NCI-H1417 treated with DMSO at 0.1 percent for 48 hours (cell line): ENCODE results near the gene MYCBPAP.

Source experiments
- DNase-seq: peaks from one replicate; lab custom pipeline; 2025; lab: John Stamatoyannopoulos, UW

MYCBPAP gene

DNA sequence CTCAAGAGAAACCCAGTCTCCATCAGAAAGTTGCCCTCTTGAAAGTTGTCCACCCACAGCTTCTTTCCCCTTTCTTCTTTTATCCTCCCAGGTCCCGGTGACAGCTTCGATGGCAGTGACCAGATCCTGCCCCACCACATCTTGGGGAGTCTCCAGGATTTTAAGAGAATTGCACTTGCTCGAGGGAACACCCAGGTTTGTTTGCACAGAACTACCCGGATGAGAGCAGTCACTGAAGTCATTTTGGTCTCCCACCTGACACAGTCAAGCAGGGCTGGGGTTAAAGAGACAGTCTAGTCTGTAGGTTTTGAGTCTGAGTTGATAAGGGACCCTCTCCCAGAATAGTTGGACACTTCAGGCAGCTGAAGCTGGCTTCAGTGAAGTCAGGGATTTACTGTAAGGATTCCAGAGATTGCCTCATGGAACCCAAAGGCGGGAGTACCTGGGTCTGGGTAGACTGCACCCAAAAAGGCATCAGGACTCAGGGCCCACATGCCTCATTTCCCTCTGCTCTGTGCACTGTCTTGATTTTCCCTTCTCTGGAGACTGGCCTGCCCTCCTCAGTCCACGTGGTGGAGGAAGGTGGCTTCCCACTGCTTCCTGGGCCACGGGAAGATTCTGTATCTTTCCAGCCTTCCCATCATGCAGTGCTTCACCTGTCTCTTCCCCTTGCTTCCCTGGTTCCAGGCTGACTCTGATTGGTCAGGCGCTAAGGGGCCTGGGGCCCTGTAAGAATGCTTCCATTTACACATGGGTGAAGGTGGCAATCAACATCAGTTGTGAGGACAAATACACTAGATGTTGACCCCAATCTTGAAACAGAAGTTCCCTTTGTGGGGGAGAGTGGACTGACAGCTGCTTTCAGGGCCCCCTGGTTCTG lies 9.5 kb downstream of the MYCBPAP start:
- DNase-seq = no peak

DNA sequence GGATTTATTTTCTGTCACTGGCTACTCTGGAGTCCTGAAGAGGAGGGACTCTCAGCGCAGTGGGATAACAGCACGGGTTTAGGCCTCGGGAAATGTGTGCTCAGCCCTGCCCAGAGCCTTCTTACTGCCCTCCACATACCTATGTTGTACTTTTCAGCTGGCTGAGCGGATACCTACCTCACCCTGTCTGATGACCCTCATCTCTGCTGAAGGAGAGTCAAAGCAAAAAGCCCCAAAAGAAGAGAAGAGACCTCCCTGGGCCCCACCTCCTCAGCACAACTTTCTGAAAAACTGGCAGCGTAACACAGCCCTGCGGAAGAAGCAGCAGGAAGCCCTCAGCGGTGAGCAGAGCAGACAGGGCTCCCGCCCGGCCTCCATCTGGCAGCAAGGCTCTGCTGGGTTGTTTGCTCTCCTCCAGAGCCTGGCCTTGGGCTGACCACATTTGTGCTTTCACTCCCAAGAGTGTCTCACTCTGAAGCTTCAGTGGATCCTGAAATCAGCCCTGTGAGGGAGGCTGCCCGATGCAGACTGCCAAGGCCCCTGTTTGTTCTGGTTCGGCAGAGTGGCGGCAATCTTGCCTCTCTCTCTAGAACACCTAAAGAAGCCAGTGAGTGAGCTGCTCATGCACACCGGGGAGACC lies 10.3 kb downstream of the MYCBPAP start:
- no peak for DNase-seq

DNA sequence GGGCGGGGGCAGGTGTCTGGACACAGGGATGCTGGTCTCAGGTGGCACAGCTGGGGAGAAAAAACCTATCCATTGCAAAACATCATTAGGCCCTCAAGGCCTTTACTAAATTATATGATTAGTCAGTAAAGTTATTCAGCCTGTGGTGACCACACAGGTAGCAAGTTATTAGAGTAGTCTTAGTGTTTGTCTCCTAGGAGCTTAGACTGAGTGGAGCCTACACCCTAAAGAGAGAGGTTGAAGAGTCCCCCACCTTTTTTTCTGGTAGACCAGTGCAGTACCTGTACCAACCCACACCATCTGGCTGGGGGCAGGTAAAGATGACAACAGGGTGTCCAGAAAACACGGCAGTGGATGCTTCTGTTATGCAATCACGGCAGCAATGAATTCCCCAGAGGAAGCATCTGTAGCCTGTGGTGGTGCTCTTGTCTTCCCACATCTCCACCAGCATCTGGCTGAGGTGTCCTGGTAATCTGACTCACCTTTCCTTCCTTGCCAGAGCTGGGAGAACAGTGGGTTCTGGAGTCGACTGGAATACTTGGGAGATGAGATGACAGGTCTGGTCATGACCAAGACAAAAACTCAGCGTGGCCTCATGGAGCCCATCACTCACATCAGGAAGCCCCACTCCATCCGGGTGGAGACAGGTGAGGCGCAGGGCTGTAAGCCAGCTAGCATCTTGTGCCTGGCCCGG lies 11.0 kb downstream of the MYCBPAP start:
- DNase-seq = no peak

DNA sequence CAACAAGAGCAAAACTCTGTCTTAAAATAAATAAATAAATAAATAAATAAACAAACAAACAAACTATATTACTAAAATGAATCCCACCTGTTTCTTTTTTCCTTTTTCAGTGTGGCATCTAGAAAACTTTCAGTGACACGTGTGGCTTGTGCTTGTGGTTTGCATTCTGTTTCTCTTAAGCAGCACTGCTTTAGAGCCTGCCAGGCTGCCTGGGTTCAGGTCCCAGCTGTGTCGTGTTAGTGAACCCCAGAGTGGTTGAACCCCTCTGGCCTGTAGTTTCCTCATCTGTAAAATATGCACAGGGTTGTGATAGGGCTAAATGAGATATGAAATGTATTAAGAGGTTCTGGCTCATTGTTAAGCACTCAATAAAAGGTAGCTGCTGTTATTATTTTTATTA lies 12.2 kb downstream of the MYCBPAP start:
- DNase-seq = no peak

DNA sequence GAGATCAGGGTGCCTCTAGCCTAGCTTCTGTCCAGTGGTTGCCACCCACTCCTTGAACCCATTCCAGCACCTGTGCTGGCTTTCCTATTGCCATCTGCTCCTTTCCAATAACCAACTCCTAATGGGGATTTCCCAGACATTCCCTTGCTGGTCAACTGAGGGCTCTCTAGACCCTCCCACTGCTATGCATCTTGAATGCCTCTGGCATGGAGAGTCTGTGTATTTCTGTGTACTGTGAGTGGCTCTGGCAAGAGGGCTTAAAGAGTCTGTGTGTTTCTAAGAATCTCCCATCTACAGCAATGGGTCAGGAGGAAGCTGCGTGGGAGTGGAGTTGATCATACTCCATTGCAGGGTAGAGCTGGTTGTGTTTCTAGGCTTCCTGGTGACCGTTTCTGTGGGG lies 13.3 kb downstream of the MYCBPAP start:
- DNase-seq = no peak

DNA sequence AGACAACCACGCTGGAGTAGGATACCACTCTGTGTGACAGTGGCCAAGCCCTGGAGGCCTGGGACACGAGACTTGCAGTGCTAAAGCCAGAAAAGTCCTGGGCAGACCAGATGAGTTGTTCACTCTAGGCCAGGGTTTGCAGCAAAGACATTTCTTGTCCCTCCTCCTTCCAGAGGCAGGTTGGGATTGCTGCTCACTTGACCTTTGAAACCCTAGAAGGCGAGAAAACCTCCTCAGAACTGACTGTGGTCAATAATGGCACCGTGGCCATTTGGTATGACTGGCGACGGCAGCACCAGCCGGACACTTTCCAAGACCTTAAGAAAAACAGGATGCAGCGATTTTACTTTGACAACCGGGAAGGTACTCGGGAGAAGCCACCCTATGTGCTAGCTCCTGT lies 14.5 kb downstream of the MYCBPAP start:
- DNase-seq = no peak

DNA sequence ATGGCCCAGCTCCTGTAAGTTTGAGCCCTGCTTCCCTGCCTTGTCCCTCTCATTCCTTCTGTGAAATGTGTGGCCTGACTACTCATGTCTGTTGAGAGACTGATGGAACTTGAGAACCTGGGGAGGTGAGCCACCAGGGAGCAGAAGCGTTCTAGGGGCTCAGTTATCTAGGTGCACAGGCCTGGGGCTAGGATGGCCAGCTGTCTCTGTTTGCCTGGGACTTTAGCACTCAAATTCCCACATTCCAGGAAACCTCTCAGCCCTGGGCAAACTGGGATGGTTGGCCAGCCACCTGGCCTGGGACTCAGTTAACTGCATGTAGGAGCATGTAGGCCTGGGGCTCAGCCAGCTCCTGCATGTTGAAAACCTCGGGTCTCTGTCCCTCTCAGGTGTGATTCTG lies 15.0 kb downstream of the MYCBPAP start:
- no peak for DNase-seq

DNA sequence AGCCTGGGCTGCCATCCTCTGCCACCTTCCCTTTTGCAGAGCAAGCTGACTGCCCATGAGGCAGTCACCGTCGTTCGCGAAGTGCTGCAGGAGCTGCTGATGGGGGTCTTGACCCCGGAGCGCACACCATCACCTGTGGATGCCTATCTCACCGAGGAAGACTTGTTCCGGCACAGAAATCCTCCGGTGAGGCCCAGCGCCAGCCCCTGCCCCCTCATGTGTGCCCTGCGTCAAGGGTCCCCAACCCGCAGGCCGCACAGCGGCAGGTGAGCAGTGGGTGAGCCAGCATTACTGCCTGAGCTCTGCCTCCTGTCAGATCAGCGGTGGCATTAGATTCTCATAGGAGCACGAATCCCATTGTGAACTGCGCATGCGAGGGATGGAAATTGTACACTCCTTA lies 16.6 kb downstream of the MYCBPAP start:
- no peak for DNase-seq

DNA sequence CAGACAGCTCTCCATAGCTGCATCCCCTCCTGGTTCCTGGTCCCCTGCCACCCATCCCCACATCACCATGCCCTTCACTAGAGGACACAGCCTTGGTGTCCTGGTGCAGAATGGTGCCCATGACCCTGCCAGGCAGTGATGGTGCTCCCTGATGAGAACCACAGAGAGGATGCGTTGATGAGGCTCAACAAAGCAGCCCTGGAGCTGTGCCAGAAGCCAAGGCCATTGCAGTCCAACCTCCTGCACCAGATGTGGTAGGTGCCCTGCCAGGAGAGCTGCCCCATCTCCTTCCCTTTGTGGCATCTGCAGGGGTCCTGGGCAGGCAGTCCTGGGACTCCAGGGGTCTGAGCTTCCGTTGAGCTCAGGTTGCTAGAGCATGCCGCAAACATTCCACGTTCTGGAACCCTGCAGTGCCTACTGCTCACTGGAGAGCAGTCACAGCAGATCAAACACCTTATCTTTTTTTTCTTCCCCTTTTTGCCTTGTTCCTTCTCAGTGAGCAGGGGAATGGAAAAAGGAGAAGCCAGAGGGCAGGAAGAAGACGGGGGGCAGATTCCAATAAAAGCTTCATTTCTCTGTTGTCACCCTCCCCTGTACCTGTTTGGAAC lies 19.0 kb downstream of the MYCBPAP start:
- DNase-seq = no peak

DNA sequence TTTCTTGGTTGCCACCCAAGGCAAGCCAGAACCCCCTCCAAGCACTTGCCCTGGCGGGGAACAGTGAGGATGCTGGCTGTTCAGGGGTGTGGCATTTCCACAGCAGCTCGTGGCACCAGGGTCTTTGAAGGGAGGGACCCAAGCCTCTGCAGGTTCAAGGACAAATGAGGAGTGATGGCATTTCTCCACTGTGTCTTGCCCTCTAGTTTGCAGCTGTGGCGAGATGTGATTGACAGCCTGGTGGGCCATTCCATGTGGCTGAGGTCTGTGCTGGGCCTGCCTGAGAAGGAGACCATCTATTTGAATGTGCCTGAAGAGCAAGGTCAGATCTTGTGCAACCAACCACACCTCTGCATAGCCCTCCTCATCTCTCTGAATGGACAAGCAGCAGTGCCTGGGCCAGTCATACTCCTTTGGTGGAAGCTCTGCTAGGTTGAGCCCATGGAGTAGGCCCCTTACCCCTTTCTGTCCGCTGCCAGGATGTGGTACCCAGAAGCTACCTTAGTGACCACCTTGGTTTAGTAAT lies 19.8 kb downstream of the MYCBPAP start:
- DNase-seq = no peak

DNA sequence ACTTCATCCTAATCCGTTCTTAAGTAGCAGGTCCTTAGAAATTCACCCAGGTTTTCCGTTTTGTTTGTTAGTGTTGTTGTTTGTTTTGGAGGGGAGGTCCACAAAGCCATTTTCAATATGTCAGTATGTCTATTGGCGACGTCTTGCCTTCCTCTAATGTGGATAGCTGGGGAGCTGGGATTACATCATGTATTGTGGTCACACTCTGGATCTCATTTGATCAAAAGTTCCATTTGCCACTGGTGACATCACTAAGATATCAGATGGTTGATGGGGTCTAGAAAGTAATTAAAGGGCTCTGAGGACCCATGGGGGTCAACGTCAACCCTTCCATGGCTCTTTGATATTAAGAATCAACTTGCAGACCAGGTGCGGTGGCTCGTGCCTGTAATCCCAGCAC lies 21.6 kb downstream of the MYCBPAP start:
- DNase-seq = no peak

DNA sequence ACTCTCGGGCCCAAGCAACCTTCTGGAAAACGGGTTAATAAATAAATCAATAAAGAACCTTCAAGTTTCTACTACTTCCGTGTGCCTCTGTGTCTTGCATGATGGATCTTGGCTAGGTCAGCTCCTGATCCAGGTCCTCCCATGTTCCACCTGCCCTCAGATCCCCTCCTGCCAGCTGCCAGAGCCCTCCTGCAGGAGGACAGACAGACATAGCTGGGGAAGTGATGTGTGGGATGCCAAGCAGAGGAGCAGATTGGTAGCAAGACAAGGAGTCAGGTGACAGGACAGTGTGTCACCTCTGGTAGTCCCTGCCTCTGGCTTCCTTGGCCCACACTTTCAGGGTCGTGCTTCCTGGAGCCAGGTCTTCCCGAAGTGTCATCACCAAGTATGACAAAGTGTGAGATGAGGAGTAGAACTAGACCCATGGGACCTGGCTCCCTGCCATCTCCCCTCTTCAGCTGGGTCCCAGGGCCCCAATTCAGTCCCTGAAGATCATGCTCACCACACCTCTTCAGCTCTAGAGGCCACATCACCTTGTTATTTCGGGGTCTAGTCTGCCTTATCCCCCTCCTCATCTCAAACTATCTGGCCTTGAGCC lies 23.3 kb downstream of the MYCBPAP start:
- DNase-seq = no peak

DNA sequence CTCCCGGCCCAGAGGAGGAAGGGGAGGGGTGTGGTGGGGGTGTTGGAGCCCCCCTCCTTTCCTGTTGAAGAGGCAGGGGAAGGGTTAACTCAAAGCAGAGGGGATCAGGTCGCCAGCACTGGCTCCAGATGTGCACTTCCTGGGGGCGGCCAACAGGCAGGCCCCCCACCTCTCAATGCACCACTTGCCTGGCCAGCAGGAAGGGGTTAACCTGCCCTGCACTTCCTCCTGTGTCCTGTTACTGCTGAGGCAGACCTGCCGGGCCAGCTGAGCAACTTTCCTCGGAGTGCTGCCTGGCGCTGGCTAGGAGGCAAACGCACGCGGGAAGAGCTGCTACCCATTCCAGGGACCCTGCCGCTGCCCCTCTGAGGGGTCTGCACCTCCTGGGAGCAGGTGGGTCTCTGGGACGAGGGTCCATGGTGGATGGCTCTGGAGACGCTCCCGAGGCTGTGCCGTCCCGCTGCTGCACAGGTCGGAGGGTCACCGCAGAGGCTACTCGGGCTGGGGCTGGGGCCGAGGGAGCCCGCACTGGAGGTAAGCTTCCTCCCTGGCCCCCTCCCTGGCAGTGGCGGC lies 24.3 kb downstream of the MYCBPAP start, which contains the start of gene EPN3:
Gene EPN3 (plus strand): TSS at position 284 of the 573 bp plus-strand sequence. CDS start 3,822 bp downstream, outside the sequence.
- no peak for DNase-seq

DNA sequence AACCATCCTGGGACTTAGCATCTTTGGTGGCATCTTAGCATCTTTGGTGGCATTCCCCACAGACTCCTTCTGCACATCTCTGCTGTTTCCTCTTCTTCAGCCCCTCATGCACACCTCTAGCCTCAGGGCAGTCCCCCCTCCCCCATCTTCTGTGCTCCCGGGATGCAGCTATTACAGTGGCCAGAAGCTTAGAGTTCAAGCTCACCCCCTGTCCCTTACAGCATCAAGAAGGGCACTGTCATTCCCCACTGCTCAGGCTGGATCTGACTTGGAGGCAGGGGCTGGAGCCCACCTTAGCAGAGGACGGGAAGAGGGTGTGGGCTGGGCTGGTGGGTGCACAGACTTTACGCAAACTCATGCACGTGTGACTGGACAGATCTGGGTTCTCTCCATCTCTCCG lies 24.9 kb downstream of the MYCBPAP start:
- DNase-seq = no peak

DNA sequence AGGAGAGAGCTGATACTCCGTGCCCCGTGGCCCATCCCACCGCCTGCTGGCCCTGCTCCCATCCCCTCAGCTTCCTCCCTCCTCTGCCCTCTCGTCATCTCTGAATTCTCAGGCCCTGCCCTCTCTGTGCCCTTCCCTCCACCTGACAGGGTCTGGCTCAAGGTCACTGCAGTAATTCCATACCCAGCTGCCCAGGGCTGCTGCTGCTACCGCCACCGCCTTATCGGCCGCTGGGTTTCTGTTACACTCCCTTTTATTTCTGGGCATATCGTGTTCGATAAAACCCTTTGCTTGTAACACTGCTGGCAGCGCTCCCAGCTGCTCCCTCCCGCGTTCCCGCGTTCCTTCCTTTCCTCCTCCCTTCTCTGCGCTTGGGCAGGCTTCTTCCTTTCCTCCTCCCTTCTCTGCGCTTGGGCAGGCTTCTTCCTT lies 25.5 kb downstream of the MYCBPAP start:
- DNase-seq = no peak

DNA sequence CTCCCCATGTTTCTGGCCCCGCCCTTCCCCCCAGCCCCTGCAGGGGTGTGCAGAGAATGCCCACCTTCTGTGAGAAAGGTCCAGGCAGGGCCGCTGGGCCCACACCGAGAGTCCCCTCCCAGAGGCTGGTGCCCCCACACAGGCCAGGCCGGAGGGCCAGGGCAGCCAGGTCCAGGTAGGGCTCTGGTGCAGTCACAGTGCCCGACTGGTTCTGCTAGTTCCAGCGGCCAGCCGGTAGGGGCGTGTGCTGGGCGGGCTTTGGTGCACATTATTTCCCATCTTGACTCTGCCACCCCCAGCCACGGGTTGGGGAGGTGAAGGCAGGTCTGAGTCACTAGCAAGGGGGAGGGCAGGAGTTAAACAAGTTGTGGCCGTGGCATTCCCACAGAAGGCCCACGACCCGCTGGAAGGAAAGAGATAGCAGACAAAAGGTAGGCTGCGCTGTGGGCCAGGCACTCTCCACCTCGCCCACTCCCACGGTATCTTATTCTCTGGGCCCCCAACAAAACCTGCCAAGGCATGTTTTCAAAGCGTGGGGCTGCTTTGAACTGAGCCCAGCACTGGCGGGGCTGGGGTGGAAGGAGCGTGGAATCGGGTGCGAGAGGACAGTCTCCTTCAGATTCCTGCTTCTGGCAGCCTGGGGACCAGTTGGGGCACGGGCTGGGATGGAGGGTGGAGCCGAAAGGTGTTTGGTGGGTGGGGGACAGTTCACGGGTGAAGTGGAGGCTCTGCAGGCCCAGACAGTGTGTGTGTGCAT lies 26.2 kb downstream of the MYCBPAP start:
- no peak for DNase-seq

DNA sequence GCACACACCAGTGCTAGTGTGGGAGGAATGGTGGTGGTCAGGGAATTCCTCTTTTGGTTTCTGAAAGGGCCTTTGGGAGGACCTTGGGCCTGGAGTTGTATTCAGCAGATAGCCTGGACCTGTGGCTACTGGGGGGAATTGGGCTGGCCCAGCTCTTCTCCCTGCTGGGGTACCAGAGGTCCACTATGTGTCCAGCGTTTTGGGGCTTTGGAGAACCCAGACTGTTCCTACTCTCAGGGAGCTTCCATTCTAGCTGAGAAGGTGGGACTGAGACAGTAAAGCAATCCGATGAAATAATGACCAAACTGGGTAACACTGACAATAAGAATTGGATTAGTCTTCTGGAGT lies 26.7 kb downstream of the MYCBPAP start:
- no peak for DNase-seq

DNA sequence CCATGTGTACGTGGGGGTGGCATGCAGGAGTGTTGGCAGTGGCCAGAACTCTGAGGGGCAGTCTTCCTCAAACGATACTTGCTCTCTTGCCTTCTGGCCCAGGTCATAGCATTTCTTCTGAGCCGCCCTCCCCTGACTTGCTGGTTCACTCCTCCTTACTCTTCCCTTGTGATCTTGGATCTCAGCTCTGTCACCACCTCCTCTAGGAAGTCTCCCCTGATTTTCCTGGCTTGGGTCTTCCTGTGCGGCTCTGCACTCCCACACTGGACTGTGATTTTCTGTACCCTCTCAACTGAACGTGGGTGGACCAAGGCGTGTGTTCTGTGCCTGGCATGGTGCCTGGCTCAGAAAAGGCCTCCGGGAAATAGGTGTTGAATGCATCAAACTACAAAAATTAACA lies 27.2 kb downstream of the MYCBPAP start:
- DNase-seq = no peak

DNA sequence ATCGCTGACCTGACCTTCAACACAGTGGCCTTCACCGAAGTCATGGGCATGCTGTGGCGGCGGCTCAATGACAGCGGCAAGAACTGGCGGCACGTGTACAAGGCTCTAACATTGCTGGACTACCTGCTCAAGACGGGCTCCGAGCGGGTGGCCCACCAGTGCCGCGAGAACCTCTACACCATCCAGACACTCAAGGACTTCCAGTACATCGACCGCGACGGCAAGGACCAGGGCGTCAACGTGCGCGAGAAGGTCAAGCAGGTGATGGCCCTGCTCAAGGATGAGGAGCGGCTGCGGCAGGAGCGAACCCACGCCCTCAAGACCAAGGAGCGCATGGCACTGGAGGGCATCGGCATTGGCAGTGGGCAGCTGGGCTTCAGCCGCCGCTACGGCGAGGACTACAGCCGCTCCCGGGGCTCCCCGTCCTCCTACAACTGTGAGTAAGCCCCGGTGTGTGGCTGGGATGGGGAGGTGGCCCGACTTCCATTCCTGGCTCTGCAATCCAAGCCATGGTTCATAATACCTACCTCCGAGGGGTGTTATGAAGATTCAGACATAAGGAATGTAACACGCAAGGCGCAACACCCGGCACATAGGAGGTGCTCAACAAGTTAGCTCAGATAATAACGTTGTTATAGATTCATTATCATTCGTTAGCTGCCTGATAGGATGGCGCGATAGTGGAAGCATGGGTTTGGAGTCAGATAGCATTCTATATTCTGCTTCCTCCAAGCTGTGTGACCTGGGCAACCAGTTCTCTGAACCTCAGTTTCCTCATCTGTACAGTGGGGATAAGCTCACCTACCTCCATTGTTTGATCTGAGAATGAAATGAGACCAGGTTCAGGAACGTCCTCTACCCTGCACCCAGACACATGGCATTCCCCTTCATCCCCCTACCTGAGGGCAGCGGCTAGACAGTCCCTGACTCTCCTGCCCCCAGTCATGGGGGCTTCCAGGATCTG lies 28.7 kb downstream of the MYCBPAP start:
- DNase-seq = no peak
